Activated naive CD4-positive, alpha-beta T cell treated with anti-CD3 and anti-CD28 coated beads for 36 hours (primary cell): ENCODE measurements around the gene GRK6. TPM values are rescaled to one million over a fixed set of nuclear protein-coding genes. Genes with fewer than 3 reads are reported as not detected.

Experiments
- CTCF ChIA-PET: fragments of 350-600 bp; sonication (Branson Sonifier 250); formaldehyde crosslinking; loops from one replicate; lab custom pipeline; 2021; ENCODE audit warnings: antibody characterized with exemption; lab: Charles Lee
- DNase-seq: peaks from one replicate; pipeline ENCODE4 v3.0.0-alpha.2; 2020
- H3K27ac Mint-ChIP-seq: one replicate; pipeline ENCODE4 v1.8.0; 2021; ENCODE audit warnings: mild to moderate bottlenecking, mixed read lengths
- H3K27me3 Mint-ChIP-seq: one replicate; pipeline ENCODE4 v1.8.0; 2021; ENCODE audit warnings: low read depth, mixed read lengths
- H3K36me3 Mint-ChIP-seq: one replicate; pipeline ENCODE4 v1.8.0; 2021; ENCODE audit warnings: low read depth, mixed read lengths
- H3K4me1 Mint-ChIP-seq: one replicate; pipeline ENCODE4 v1.8.0; 2021; ENCODE audit warnings: low read depth, mixed read lengths
- H3K4me3 Mint-ChIP-seq: one replicate; pipeline ENCODE4 v1.8.0; 2021; ENCODE audit warnings: mild to moderate bottlenecking, moderate library complexity, mixed read lengths
- H3K9me3 Mint-ChIP-seq: one replicate; pipeline ENCODE4 v1.8.0; 2021; ENCODE audit warnings: mixed read lengths
- intact Hi-C: fragments of 100-400 bp; cut with micrococcal nuclease; formaldehyde crosslinking; loops from one replicate; pipeline ENCODE4 v1.15.1; 2023
- total RNA-seq, 2 experiments: library from RNA; stranded (reverse); gene quantifications; one replicate each; pipeline ENCODE4 v1.2.3, GENCODE V29; 2021

Gene GRK6
- total RNA-seq, 2 experiments from 2014 or later = 117 to 133 TPM

DNA sequence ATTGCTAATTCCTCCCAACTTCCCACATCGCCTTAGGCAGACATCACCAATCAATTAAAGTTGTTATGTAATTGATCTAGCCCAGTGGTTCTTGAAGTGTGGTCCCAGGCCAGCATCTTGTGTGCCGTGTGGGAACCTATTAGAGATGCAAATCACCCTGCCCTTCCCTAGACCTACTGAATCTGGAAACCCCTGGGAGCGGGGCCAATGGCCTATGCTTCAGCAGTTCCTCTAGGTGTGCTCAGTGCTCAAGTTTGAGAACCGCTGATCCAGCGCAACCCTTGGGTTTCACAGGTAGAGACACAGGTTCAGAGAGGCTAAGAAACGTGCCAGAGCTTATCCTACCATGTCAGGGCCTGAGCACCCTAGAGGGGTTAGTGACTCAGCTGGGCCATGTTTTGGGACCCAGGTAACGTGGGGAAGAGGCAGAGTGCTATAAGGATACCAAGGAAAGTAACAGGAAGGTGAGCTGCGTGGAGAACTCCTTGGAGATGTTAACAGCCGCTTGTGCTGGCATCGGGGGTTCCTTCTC, 37.9 kb upstream of the GRK6 start:
- intact Hi-C loops = loop anchor here (1.0 to 5.0 kb wide), 3 partner anchors 9 to 36 kb away; partner anchors contain the start of gene LMAN2
- no peaks in the 10 kb centered on the region for H3K36me3 Mint-ChIP-seq
- no peaks in the 10 kb centered on the region for H3K9me3 Mint-ChIP-seq
- H3K4me1 Mint-ChIP-seq = peaks cover 34% of the 10 kb centered on the region
- H3K4me3 Mint-ChIP-seq = no peak overlapping the region
- DNase-seq = no peak
- H3K27me3 Mint-ChIP-seq = no peaks in the 10 kb centered on the region
- CTCF ChIA-PET = interaction anchor here (1.2 to 6.8 kb wide), 11 partner anchors 10 to 112 kb away, joined by 5 to 138 read pairs (median 25); partner anchors contain the start of genes GRK6, PDLIM7, PFN3 and PRR7
- H3K27ac Mint-ChIP-seq = peak overlapping the region; percentile 79

DNA sequence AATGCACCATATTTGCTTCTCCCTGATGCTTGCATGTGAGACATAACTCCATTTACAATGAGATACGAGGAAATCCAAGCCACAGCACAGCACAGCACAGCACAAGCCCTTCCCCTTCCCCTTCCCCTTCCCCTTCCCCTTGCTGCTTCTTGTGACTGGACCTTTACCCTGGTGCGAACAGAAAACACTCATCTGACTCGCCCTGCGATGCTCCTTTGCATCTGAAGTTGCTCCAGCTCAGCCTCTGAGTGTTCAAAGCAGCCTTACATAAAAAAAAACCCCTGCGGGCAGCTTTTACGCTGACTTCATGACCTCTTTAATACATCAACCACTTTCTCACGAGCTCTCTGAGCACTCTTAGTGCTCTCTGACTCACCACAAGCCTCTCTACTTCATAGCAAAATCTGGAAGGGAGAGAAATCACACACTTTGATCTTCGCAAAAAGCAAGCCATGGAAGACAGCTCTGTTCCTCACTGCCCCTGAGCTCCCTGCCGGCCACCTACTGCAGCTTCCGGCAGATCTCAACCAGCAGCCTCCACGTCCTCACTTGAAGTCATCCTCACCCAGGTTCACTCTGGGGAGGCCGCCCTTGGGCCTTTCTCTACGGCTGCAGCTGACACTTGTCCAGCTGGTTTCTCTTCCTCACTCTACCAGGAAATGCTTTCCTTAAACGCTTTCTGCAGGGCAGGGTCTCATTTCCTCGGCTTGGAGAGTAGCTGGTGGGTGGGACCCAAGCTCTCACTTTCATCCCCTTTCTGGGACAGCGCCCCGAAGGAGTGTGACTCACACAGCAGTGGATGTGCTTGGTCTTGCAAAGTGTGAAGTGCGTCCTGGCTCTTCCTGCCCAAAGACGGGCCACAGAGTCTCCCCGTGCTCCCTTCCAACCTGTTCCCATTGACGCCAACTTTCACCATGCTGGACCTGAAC, 37.0 kb upstream of the GRK6 start:
- no peaks in the 10 kb centered on the region for H3K36me3 Mint-ChIP-seq
- peak overlapping the region; percentile 17 for H3K4me3 Mint-ChIP-seq
- H3K27me3 Mint-ChIP-seq = no peaks in the 10 kb centered on the region
- DNase-seq = peak; percentile 78
- H3K9me3 Mint-ChIP-seq = no peaks in the 10 kb centered on the region
- H3K4me1 Mint-ChIP-seq = peaks cover 34% of the 10 kb centered on the region
- CTCF ChIA-PET = interaction anchor here (0.6 to 6.8 kb wide), 27 partner anchors 11 to 111 kb away, joined by 3 to 138 read pairs (median 6); partner anchors contain the start of genes GRK6, LMAN2, PDLIM7 and PFN3
- intact Hi-C loops = loop anchor here (1.0 to 5.0 kb wide), 10 partner anchors 10 to 112 kb away; partner anchors contain the start of genes LMAN2 and PDLIM7
- peak overlapping the region; percentile 79 for H3K27ac Mint-ChIP-seq

DNA sequence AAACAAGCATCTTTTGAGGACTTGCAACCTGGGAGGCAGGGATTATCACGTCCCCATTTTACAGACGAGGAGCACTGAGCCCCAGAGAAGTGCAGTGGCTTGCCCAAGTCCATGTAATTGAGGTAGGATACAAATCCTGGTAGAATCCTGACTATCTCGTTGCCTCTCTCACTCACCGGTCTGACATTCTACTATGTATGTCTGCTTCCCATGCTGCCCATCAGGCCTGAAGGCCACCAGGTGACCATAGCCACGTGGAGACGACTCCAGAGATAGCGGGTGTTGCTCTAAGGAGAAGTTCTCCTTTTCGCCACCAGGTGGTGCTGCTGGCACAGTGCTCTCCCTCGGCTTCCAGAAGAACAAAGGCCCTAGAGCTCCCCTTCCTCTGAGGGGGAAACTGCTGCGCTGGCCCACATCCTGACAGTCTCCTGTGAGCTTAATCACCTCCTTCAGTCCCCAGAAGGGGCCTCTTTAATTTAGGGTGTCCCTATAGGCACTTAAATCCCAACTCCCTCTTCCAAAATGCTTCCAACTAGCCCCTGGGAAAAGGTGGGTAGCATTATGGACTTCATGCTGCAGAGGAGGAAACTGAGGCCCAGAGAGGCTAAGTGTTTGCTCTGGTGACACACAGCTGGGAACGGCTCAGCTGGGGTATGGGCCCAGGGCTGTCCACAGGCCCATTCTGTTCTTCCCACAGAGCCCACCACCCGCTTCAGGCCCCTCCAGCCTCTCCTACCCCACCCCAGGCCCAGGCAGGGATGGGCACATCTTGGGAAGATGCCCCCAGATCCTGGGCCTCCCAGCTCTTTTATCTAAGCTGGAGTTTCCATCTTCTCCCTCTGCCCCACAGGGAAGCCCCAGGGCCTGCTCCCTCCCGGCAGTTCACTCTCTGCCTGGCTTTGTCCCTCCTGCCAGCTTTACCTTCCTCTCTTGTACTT, 35.8 kb upstream of the GRK6 start:
- Mint-ChIP-seq H3K27ac (peak overlapping the region; percentile 79), H3K27me3 (no peaks in the 10 kb centered on the region), H3K4me1 (peaks cover 34% of the 10 kb centered on the region), H3K9me3 (no peaks in the 10 kb centered on the region), H3K4me3 (peak overlapping the region; percentile 10), H3K36me3 (no peaks in the 10 kb centered on the region)
- intact Hi-C loops = loop anchor here (1.0 to 2.0 kb wide), 7 partner anchors 12 to 111 kb away; partner anchors contain the start of gene PDLIM7
- DNase-seq = peak; percentile 95
- CTCF ChIA-PET = interaction anchor here (0.6 to 6.8 kb wide), 45 partner anchors 8 to 670 kb away, joined by 3 to 138 read pairs (median 6); partner anchors contain the start of genes GRK6, PDLIM7, PFN3 and PRR7

DNA sequence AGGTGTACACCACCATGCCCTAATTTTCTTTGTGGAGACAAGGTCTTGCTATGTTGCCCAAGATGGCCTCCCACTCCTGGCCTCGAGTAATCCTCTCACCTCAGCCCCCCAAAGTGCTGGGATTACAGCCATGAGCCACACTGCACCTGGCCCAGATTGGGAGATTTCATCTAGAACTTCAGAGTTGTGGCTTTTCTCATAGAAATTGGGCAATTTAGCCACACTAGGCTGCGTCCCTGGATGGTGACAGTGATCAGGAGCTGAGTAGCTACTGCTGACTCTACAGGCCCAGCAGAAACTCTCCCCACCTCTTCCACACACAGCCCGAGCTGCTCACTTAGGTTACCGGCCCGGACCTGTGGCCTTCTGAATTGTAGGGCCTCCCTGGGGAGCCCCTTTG, 33.7 kb upstream of the GRK6 start:
- Mint-ChIP-seq H3K4me3 (no peak overlapping the region), H3K9me3 (no peaks in the 10 kb centered on the region), H3K27ac (no peak overlapping the region), H3K36me3 (no peaks in the 10 kb centered on the region), H3K4me1 (peaks cover 34% of the 10 kb centered on the region), H3K27me3 (no peaks in the 10 kb centered on the region)
- CTCF ChIA-PET = interaction anchor here (0.9 to 6.8 kb wide), 10 partner anchors 10 to 108 kb away, joined by 3 to 138 read pairs (median 4); partner anchors contain the start of genes PDLIM7 and PFN3
- intact Hi-C loops = no loop called here
- DNase-seq = no peak

DNA sequence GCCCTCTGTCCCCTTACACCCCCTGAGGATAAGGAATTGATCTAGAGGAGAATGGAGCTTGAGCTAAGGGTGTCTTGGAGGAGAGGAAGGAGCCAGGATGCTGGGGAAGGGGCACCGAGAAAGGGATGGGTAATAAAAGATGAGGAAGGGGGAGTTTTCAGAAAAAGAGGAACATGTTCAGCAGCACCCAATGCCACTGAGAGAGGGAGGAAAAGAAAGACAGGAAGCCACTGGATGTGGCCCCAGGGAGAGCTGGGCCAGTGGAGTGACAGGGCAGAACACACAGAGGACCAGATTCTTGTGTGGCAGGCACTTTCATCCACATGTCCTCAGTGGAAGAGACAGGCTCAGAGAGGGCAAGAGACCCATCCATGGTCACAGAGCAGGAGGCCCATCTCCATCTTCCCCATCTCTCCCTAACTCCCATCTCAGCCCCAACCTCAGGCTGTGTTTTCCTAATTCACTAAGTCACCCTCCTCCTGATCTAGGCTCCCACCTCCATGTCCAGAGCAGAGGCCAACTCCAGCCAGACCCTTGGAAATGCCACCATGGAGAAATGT, 33.2 kb upstream of the GRK6 start:
- Mint-ChIP-seq H3K27me3 (no peaks in the 10 kb centered on the region), H3K9me3 (no peaks in the 10 kb centered on the region), H3K27ac (no peak overlapping the region), H3K4me3 (no peak overlapping the region), H3K36me3 (no peaks in the 10 kb centered on the region), H3K4me1 (peaks cover 30% of the 10 kb centered on the region)
- no peak for DNase-seq
- CTCF ChIA-PET = interaction anchor here (0.9 to 6.8 kb wide), 9 partner anchors 10 to 107 kb away, joined by 3 to 138 read pairs (median 4); partner anchors contain the start of genes PDLIM7 and PFN3
- intact Hi-C loops = no loop called here

DNA sequence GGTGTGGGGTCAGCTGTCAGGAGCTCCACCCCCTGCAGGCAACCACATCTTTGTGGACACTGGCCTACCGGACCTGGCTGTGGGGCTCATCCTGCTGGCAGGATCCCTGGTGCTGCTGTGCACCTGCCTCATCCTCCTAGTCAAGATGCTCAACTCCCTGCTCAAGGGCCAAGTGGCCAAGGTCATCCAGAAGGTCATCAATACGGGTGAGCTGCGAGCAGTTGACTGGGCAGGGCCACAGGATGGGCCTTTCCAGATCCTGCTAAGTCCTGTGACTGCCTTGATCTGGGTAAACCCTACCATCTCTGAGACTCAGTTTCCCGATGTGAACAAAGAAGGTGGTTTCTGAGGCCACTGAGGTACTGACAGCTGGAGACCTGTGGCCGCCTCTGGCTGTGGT, 32.5 kb upstream of the GRK6 start:
- CTCF ChIA-PET = interaction anchor here (5.3 to 6.8 kb wide), 3 partner anchors 9 to 107 kb away, joined by 72 to 138 read pairs (median 125); partner anchors contain the start of genes PDLIM7 and PFN3
- Mint-ChIP-seq H3K36me3 (no peaks in the 10 kb centered on the region), H3K27me3 (no peaks in the 10 kb centered on the region), H3K4me1 (peaks cover 23% of the 10 kb centered on the region), H3K9me3 (no peaks in the 10 kb centered on the region), H3K4me3 (no peak overlapping the region), H3K27ac (no peak overlapping the region)
- DNase-seq = no peak
- intact Hi-C loops = no loop called here

DNA sequence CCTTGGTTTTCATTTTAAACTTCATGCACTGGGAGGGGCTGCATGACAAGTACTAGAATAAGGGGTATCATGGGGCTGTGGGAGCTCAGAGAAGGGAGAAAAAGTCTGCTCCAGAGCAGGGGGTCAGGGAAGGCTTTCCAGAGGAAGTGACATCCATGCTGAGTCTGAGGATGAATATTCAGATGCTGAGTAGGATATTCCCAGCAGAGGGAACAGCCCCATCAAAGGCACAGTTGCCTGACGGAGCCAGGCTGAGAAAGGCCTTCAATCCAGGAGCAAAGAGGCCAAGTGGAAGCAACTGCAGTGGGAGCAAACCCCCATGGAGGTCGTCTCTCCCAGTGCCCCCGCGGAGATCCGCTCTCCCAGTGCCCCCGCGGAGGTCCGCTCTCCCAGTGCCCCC, 30.4 kb upstream of the GRK6 start:
- peaks cover 4% of the 10 kb centered on the region for H3K4me1 Mint-ChIP-seq
- H3K27ac Mint-ChIP-seq = no peak overlapping the region
- DNase-seq = no peak
- CTCF ChIA-PET = interaction anchor here (0.7 to 1.2 kb wide), 2 partner anchors 31 to 87 kb away, joined by 3 to 4 read pairs; no protein-coding TSS in a partner anchor
- H3K36me3 Mint-ChIP-seq = no peaks in the 10 kb centered on the region
- no peaks in the 10 kb centered on the region for H3K27me3 Mint-ChIP-seq
- intact Hi-C loops = no loop called here
- H3K4me3 Mint-ChIP-seq = no peak overlapping the region
- no peaks in the 10 kb centered on the region for H3K9me3 Mint-ChIP-seq

DNA sequence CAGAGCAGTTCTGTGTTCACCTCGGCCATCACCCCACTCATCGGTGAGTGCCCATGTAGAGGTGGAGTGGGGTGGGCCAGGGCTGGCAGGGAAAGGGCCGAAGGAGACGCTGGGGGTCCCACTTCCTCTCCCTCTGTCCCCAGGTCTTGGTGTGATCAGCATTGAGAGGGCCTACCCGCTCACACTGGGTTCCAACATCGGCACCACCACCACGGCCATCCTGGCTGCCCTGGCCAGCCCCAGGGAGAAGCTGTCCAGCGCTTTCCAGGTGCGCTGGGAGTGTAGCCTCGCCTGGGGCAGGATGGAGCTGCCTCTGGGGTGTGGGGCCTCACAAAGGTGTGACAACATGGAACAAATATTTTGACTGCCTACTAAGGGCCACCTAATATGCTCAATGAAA, 29.7 kb upstream of the GRK6 start:
- DNase-seq = no peak
- Mint-ChIP-seq H3K36me3 (no peaks in the 10 kb centered on the region), H3K27me3 (peaks cover 6% of the 10 kb centered on the region), H3K4me3 (no peak overlapping the region), H3K27ac (no peak overlapping the region), H3K9me3 (no peaks in the 10 kb centered on the region), H3K4me1 (no peaks in the 10 kb centered on the region)
- CTCF ChIA-PET = interaction anchor here (0.9 kb wide), 1 partner anchor 88 kb away, joined by 5 read pairs; no protein-coding TSS in a partner anchor
- intact Hi-C loops = no loop called here

DNA sequence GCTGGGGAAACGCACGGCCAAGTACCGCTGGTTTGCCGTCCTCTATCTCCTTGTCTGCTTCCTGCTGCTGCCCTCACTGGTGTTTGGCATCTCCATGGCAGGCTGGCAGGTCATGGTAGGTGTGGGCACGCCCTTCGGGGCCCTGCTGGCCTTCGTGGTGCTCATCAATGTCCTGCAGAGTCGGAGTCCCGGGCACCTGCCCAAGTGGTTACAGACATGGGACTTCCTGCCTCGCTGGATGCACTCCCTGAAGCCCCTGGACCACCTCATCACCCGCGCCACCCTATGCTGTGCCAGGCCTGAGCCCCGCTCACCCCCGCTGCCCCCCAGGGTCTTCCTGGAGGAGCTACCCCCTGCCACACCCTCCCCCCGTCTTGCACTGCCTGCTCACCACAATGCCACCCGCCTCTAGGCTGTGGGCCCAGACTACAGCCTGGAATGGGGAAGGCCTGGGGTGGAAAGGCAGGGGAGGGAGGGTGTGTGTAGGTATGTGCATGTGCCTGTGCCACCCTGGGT, 28.5 kb upstream of the GRK6 start:
- Mint-ChIP-seq H3K4me1 (peaks cover 11% of the 10 kb centered on the region), H3K36me3 (no peaks in the 10 kb centered on the region)

DNA sequence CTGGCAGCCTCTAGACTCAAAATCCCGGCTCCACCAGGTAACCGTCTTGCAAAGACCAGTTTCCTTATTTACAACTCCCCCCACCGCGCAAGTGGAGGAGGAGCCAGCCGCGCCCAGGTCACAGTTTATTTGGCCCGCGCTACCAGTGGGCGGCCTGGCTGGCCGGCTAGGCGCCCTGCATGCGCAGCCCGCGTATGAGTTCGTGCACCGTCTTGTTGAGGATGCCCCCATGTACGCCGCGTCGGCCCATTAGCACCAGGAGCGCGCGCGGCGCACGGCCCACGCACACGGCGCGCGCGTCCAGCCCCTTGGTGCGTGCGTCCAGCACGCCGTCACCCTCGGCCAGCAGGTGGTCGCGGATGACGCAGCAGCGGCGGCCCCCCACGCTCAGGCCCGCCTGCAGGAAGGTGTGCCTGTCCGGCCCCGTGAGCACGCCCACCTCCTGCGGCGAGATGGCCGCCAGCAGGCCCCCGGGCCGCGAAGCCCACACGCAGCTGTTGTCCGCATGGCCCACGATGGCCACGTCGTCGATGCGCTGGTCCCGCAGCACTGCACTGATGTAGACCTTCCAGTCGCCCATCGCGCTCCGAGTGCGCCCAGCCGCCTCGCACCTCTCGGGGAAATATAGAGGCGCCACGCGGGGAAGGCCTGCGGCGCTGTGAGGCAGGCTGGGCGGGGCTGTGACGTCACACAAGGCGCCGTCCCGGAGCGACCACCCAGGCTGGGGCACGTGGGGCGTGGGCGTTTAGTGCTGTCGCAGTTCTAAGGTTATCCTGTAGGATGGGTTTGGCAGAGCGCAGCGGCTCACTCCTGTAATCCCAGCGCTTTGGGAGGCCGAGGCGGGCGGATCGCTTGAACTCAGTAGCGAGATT, 26.2 kb upstream of the GRK6 start, which contains the start of gene PFN3:
TSS of gene PFN3 (minus strand) at position 665 of the 872 bp plus-strand sequence. CDS start at position 580, 85 bp downstream.
- CTCF ChIA-PET = interaction anchor here (5.0 to 9.9 kb wide), 3 partner anchors 9 to 91 kb away, joined by 28 to 161 read pairs (median 138); no protein-coding TSS in a partner anchor
- no peak within 1 kb of the TSS for H3K27ac Mint-ChIP-seq
- intact Hi-C loops = no loop called here
- peaks cover 15% of the 10 kb centered on the region for H3K27me3 Mint-ChIP-seq
- H3K4me1 Mint-ChIP-seq = peaks cover 19% of the 10 kb centered on the region
- no peak for DNase-seq
- no peaks in the 10 kb centered on the region for H3K36me3 Mint-ChIP-seq
- no peak within 1 kb of the TSS for H3K4me3 Mint-ChIP-seq
- H3K9me3 Mint-ChIP-seq = no peaks in the 10 kb centered on the region

More for the DNA sequence above, 28.5 kb upstream of the GRK6 start:
- Mint-ChIP-seq H3K9me3 (no peaks in the 10 kb centered on the region), H3K27ac (no peak overlapping the region), H3K4me3 (no peak overlapping the region), H3K27me3 (peaks cover 12% of the 10 kb centered on the region)
- CTCF ChIA-PET = interaction anchor here (0.6 to 1.3 kb wide), 4 partner anchors 16 to 127 kb away, joined by 3 to 5 read pairs (median 3); no protein-coding TSS in a partner anchor
- no peak for DNase-seq
- intact Hi-C loops = no loop called here
